PFSK-1 (cell line): ENCODE data around the gene RNF152.

Source experiments
- FOXP2 ChIP-seq: optimal IDR thresholded peaks from 2 replicates; pipeline ENCODE3; 2011; ENCODE audit warnings: borderline replicate concordance, control low read depth, inconsistent platforms; ENCODE audit not compliant: insufficient read depth; ENCODE audit errors: extremely low read length, extremely low read depth
- POLR2AphosphoS5 ChIP-seq: IDR thresholded peaks from 2 replicates; pipeline ENCODE4 v1.6.1; 2012; ENCODE audit warnings: low read depth, mild to moderate bottlenecking, control low read depth, low read length, moderate library complexity
- SIN3A ChIP-seq: IDR thresholded peaks from 2 replicates; pipeline ENCODE4 v1.6.1; 2012; ENCODE audit warnings: mild to moderate bottlenecking, low read length, moderate library complexity, borderline replicate concordance; ENCODE audit not compliant: insufficient read depth
- TAF1 ChIP-seq: IDR thresholded peaks from 2 replicates; pipeline ENCODE4 v1.6.1; 2012; ENCODE audit warnings: low read length, control low read depth, borderline replicate concordance; ENCODE audit not compliant: insufficient read depth
- TF ChIP-seq, protein P1 (sequence below), 2 experiments: IDR thresholded peaks; 2 replicates each; pipeline versions ENCODE4 v1.6.1 to v1.8.0; 2011 to 2012; ENCODE audit warnings: low read depth in 2 of 2, low read length in 2 of 2, control low read depth in 1 of 2, inconsistent platforms in 1 of 2, mild to moderate bottlenecking in 1 of 2, moderate library complexity in 1 of 2; ENCODE audit not compliant: insufficient read depth in 1 of 2

The RNF152 gene

DNA sequence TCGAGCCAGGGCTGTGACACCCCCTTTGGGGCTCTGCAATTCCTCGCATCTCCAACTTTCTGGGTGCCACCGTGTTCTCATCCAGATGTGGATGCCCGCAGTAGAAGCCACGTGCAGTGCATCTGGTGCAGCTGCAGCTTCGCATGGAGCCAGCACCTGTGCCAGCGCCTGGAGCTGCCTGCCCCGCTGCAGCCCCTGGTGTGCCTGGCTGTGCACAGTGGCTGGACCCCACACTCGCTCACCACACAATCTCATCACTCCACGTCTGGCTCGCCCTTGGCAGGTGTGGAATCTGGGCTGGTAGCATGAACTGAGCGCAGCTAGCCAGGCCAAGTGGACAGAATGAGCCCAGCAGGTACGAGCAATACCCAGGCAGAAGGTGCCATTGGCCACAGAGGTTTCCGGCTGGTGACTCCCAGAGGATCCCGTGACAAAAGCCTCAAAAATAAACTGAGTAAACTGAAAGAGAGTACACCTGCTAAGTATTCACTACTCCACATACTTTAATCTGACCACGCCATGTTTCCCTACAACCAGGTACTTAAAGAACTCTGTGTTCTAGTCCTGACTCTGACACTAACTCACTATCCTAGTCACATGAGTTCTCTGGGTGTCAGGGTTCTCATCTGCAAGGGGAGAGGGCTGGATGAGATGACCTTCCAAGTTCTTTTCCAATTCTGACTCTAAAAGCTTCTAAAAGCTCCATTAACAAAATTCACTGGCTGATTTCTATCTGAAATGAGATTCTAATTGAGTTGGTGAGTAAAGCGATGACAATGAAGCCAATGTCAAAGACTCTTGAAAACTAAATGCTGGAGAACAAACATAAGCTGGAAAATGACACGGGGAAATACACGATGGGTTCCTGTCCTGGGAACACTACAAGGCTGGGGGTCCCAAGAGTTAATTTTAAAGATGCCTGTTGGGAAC is 37.1 kb downstream of the RNF152 start:
- TF ChIP-seq FOXP2 = no peak
- TF ChIP-seq, protein P1, sequence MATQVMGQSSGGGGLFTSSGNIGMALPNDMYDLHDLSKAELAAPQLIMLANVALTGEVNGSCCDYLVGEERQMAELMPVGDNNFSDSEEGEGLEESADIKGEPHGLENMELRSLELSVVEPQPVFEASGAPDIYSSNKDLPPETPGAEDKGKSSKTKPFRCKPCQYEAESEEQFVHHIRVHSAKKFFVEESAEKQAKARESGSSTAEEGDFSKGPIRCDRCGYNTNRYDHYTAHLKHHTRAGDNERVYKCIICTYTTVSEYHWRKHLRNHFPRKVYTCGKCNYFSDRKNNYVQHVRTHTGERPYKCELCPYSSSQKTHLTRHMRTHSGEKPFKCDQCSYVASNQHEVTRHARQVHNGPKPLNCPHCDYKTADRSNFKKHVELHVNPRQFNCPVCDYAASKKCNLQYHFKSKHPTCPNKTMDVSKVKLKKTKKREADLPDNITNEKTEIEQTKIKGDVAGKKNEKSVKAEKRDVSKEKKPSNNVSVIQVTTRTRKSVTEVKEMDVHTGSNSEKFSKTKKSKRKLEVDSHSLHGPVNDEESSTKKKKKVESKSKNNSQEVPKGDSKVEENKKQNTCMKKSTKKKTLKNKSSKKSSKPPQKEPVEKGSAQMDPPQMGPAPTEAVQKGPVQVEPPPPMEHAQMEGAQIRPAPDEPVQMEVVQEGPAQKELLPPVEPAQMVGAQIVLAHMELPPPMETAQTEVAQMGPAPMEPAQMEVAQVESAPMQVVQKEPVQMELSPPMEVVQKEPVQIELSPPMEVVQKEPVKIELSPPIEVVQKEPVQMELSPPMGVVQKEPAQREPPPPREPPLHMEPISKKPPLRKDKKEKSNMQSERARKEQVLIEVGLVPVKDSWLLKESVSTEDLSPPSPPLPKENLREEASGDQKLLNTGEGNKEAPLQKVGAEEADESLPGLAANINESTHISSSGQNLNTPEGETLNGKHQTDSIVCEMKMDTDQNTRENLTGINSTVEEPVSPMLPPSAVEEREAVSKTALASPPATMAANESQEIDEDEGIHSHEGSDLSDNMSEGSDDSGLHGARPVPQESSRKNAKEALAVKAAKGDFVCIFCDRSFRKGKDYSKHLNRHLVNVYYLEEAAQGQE (IDR thresholded peaks at IDR 0.05; ENCODE audit: insufficient read depth in 1 of 2, low read depth in 2 of 2, low read length in 2 of 2) = no peak
- no peak for TF ChIP-seq POLR2AphosphoS5
- no peak for TF ChIP-seq SIN3A
- no peak for TF ChIP-seq TAF1

DNA sequence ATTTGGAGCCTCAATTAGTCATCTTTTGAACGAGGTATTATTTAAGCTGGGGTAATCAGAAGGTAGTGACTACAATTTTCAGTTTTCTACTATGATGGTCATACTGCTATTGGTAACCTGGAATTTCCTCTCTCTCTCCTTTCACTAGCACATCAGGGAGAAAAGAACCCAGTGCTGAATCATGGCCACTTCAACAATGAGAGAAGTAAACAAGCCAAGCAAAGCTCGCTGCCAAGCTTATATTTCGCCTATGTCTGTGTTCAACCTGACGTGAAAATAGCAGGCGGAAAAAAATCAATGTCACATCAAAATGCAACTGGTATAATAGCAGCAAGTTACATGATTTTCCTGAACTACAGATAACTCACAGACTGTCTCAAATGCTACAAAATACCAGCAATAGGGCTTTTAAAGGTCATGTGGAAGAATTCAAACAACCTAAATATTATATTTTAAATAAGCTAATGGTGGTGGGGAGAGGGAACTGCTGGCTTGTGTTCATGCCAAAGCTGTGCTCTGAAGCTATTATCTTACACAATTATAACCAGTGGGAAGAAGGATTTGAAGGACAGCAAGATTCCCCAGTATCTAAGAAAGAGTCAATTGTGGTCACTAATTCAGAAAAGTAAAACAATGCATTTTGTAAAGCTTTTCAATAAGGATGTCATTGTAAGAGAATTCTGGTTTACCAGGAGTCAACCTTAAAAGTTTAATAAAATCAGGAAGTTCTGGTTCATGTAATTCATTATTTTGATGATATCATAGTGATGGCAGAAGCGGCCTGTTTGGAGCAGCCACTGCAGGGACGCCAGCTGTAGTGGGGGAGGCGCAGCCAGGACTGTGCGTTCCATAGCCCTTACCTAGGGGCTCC is 38.0 kb downstream of the RNF152 start:
- TF ChIP-seq TAF1 = no peak
- TF ChIP-seq, protein P1 (IDR thresholded peaks at IDR 0.05; ENCODE audit: insufficient read depth in 1 of 2, low read depth in 2 of 2, low read length in 2 of 2) = no peak
- no peak for TF ChIP-seq FOXP2
- no peak for TF ChIP-seq SIN3A
- TF ChIP-seq POLR2AphosphoS5 = no peak

DNA sequence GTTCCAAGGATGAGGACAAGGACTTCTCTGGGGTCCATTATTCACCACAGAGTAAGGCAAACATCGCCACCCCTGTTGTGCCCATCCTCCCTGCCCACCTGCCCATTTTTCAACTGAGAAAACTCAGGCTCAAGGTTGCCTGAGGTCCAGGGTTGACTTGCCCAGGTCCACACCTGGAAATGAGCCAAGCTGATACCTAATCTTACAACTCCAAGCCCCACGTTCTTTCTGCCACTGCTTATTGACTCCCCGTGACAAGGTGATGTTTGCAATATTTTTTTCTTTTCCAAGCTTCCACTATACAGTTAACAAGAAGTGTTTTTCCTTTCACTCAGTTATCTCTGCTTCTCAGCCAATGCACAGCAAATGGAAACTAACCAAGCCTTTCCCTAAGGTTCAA is 39.0 kb downstream of the RNF152 start:
- TF ChIP-seq POLR2AphosphoS5 (no peak), SIN3A (no peak), TAF1 (no peak), FOXP2 (no peak)
- TF ChIP-seq, protein P1 (IDR thresholded peaks at IDR 0.05; ENCODE audit: insufficient read depth in 1 of 2, low read depth in 2 of 2, low read length in 2 of 2) = no peak

DNA sequence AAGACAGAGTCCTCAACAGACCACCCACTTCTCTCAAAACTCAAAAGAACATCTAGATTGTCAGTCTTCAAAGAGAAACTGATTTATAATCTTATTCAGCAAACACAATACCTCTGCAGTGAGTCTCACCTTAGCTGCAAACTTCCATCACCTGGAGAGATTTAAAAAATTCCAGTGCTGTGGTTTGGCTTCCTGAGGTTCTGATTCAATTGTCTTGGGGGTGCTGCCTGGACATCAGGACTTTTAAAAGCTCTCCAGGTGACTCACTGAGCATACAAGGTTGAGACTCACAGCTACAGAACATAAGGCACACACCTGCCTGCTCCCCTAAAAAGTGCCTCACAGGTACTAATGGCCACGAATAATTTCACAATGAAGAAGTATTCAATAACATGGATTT is 40.3 kb downstream of the RNF152 start:
- TF ChIP-seq POLR2AphosphoS5 (no peak), TAF1 (no peak), SIN3A (no peak), FOXP2 (no peak)
- TF ChIP-seq, protein P1 (IDR thresholded peaks at IDR 0.05; ENCODE audit: insufficient read depth in 1 of 2, low read depth in 2 of 2, low read length in 2 of 2) = no peak
